HCT116 (cell line): ENCODE measurements around the gene PLEKHN1. TPM values are rescaled to one million over a fixed set of nuclear protein-coding genes. Genes with fewer than 3 reads are reported as not detected.

Experiments
- ATAC-seq: fragments of 200-7000 bp; cut with Tn5 transposase; 2 replicates; pipeline ENCODE4 v1.9.1; 2020; ENCODE audit warnings: mild to moderate bottlenecking, moderate library complexity
- BruUV-seq: library from RNA; stranded (reverse); fragments of 400-500 nt; replicated peaks from 2 replicates; lab custom pipeline; 2021; lab: Mats Ljungman, UMichigan
- CTCF ChIA-PET: fragments of 300-600 bp; sonication (Branson Sonifier 250); formaldehyde crosslinking; loops from one replicate; lab custom pipeline; 2021; ENCODE audit warnings: antibody characterized with exemption; lab: Charles Lee
- POLR2A ChIA-PET: fragments of 300-600, 350-600 bp; sonication (Branson Sonifier 250); formaldehyde crosslinking; loops from one replicate; lab custom pipeline; 2021; ENCODE audit warnings: antibody characterized with exemption; lab: Charles Lee
- RAD21 ChIA-PET, 2 experiments: fragments of 300-600 bp; sonication (Branson Sonifier 250); formaldehyde crosslinking; loops; one replicate each; lab custom pipeline; 2023; ENCODE audit warnings: low total read pairs in 2 of 2; ENCODE audit not compliant: uncharacterized antibody in 2 of 2, unreplicated experiment in 2 of 2, low non-redundant PET in 1 of 2; lab: Charles Lee
- DNase-seq: peaks from one replicate; pipeline ENCODE4 v3.0.0-alpha.2; 2010; ENCODE audit warnings: low read depth, low spot score
- H2AFZ ChIP-seq: fragments of 200-600 bp; shearing (Covaris generic), sonication (generic); 2 replicates; pipeline ENCODE4 v1.6.1; 2017; ENCODE audit warnings: low read depth, mixed run types, mixed read lengths, antibody characterized with exemption, low read length; ENCODE audit not compliant: poor library complexity, severe bottlenecking
- H3K27ac ChIP-seq: 2 replicates; pipeline ENCODE4 v1.5.1; 2012; ENCODE audit warnings: low read depth, low read length
- H3K27me3 ChIP-seq: fragments of 200-600 bp; sonication (generic); 2 replicates; pipeline ENCODE4 v1.6.1; 2016; ENCODE audit warnings: mixed run types, low read length, mixed read lengths; ENCODE audit not compliant: insufficient read depth
- H3K36me3 ChIP-seq, 2 experiments: fragments of 200-500 bp in 1 of 2; fragments of 200-600 bp in 1 of 2; sonication (Bioruptor generic) in 1 of 2; sonication (generic) in 1 of 2; 2 replicates each; pipeline versions ENCODE4 v1.5.1 to v1.6.1; 2014 to 2016; ENCODE audit warnings: low read length in 2 of 2, inconsistent platforms in 1 of 2, mixed read lengths in 1 of 2, mixed run types in 1 of 2; ENCODE audit not compliant: insufficient read depth in 2 of 2, control insufficient read depth in 1 of 2
- H3K4me1 ChIP-seq, 2 experiments: fragments of 200-600 bp in 1 of 2; sonication (generic) in 1 of 2; 2 replicates each; pipeline versions ENCODE4 v1.5.1 to v1.6.1; 2012 to 2017; ENCODE audit warnings: low read length in 2 of 2, inconsistent platforms in 1 of 2, mild to moderate bottlenecking in 1 of 2, mixed read lengths in 1 of 2, mixed run types in 1 of 2, moderate library complexity in 1 of 2; ENCODE audit not compliant: insufficient read depth in 2 of 2, control insufficient read depth in 1 of 2
- H3K4me2 ChIP-seq: fragments of 200-600 bp; sonication (generic); 2 replicates; pipeline ENCODE4 v1.6.1; 2017; ENCODE audit warnings: mixed run types, low read length, mixed read lengths
- H3K4me3 ChIP-seq, 2 experiments: fragments of 200-600 bp in 1 of 2; sonication (generic) in 1 of 2; replicated peaks in 1 of 2; 2 replicates each; pipeline ENCODE4 v1.5.1; 2011 to 2016; ENCODE audit warnings: low read length in 2 of 2, control low read depth in 1 of 2, low read depth in 1 of 2, mild to moderate bottlenecking in 1 of 2, mixed read lengths in 1 of 2, mixed run types in 1 of 2
- H3K79me2 ChIP-seq: fragments of 200-600 bp; sonication (generic); 2 replicates; pipeline ENCODE4 v1.6.1; 2017; ENCODE audit warnings: mild to moderate bottlenecking, mixed run types, low read length, moderate library complexity, mixed read lengths; ENCODE audit not compliant: insufficient read depth
- H3K9ac ChIP-seq: fragments of 200-600 bp; sonication (generic); 2 replicates; pipeline ENCODE4 v1.6.1; 2016; ENCODE audit warnings: low read length, mixed read lengths
- H3K9me2 ChIP-seq: fragments of 200-600 bp; sonication (generic), shearing (Covaris generic); 2 replicates; pipeline ENCODE4 v1.6.1; 2017; ENCODE audit warnings: mixed run types, mild to moderate bottlenecking, moderate library complexity; ENCODE audit not compliant: insufficient read depth
- H3K9me3 ChIP-seq, 2 experiments: fragments of 200-500 bp in 1 of 2; fragments of 200-600 bp in 1 of 2; sonication (Bioruptor generic) in 1 of 2; sonication (generic) in 1 of 2; 2 replicates each; pipeline ENCODE4 v1.6.1; 2014 to 2017; ENCODE audit warnings: low read length in 2 of 2, mixed read lengths in 2 of 2, inconsistent platforms in 1 of 2, low read depth in 1 of 2, mild to moderate bottlenecking in 1 of 2, mixed run types in 1 of 2, moderate library complexity in 1 of 2; ENCODE audit not compliant: control insufficient read depth in 1 of 2, insufficient read depth in 1 of 2
- H4K20me1 ChIP-seq: fragments of 200-600 bp; sonication (generic), shearing (Covaris generic); 2 replicates; pipeline ENCODE4 v1.6.1; 2017; ENCODE audit warnings: mixed run types, mild to moderate bottlenecking, moderate library complexity; ENCODE audit not compliant: insufficient read depth
- EGR1 ChIP-seq: IDR thresholded peaks from 2 replicates; pipeline ENCODE4 v1.6.1; 2012; ENCODE audit warnings: low read depth
- FOSL1 ChIP-seq: IDR thresholded peaks from 2 replicates; pipeline ENCODE4 v1.6.1; 2012; ENCODE audit warnings: low read depth
- POLR2AphosphoS5 ChIP-seq: IDR thresholded peaks from 2 replicates; pipeline ENCODE4 v1.6.1; 2011; ENCODE audit warnings: mild to moderate bottlenecking, low read depth, low read length, moderate library complexity
- SIN3A ChIP-seq: IDR thresholded peaks from 2 replicates; pipeline ENCODE4 v1.6.1; 2012; ENCODE audit warnings: low read depth
- ZNF274 ChIP-seq: fragments of 200-500 bp; sonication (Bioruptor generic); IDR thresholded peaks from 2 replicates; pipeline ENCODE4 v1.6.1; 2014; ENCODE audit warnings: mild to moderate bottlenecking, low read depth, low read length, inconsistent platforms
- intact Hi-C: fragments of 100-400 bp; cut with micrococcal nuclease; formaldehyde crosslinking; loops from 2 replicates; pipeline ENCODE4 v1.10.0; 2022
- total RNA-seq: library from RNA; stranded (reverse); gene quantifications from one replicate; pipeline ENCODE4 v1.2.1, GENCODE V29; 2021; ENCODE audit not compliant: unreplicated experiment
- TF ChIP-seq, protein P1 (sequence below), 3 experiments: fragments of 200-600 bp in 1 of 3; sonication (generic) in 1 of 3; IDR thresholded peaks in 2 of 3; conservative IDR thresholded peaks in 1 of 3; 2 replicates each; pipeline ENCODE4 v1.5.1; 2012 to 2017; ENCODE audit warnings: low read depth in 2 of 3, low read length in 2 of 3, antibody characterized with exemption in 1 of 3, borderline replicate concordance in 1 of 3, control low read depth in 1 of 3, mild to moderate bottlenecking in 1 of 3, mixed read lengths in 1 of 3, mixed run types in 1 of 3, moderate library complexity in 1 of 3; ENCODE audit not compliant: insufficient read depth in 1 of 3
- TF ChIP-seq, protein P2 (sequence below): IDR thresholded peaks from 2 replicates; pipeline ENCODE4 v1.6.1; 2012; ENCODE audit warnings: low read depth
- TF ChIP-seq, protein P3 (sequence below): IDR thresholded peaks from 2 replicates; pipeline ENCODE4 v1.6.1; 2011; ENCODE audit warnings: mild to moderate bottlenecking, low read length, moderate library complexity; ENCODE audit not compliant: insufficient replicate concordance; ENCODE audit errors: extremely low read depth

The PLEKHN1 gene
- total RNA-seq, 1 experiment from 2014 or later = 11.6 TPM

DNA sequence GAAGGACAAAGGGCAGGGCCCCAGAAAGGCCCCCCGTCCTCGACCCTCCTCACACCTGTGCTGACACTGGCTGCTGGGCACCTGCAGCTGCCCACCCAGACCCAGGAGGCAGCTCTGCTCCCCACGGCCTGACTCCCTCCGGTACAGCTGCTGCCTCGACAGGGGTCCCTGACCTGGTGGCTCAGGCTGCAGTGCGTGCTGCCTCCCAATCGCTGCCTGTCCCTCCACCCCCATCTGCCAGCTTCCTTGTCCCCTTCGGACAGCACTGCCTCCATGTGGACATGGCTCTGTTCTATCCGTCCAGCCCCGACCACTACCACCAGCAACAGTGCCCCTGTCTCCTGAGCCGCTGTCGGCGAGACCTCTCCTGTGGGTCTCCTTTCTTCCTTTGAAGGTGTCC is 11.4 kb upstream of the PLEKHN1 start (continued):
- TF ChIP-seq, protein P1, sequence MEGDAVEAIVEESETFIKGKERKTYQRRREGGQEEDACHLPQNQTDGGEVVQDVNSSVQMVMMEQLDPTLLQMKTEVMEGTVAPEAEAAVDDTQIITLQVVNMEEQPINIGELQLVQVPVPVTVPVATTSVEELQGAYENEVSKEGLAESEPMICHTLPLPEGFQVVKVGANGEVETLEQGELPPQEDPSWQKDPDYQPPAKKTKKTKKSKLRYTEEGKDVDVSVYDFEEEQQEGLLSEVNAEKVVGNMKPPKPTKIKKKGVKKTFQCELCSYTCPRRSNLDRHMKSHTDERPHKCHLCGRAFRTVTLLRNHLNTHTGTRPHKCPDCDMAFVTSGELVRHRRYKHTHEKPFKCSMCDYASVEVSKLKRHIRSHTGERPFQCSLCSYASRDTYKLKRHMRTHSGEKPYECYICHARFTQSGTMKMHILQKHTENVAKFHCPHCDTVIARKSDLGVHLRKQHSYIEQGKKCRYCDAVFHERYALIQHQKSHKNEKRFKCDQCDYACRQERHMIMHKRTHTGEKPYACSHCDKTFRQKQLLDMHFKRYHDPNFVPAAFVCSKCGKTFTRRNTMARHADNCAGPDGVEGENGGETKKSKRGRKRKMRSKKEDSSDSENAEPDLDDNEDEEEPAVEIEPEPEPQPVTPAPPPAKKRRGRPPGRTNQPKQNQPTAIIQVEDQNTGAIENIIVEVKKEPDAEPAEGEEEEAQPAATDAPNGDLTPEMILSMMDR (IDR thresholded peaks at IDR 0.05 in 2 of 3, conservative IDR thresholded peaks at IDR 0.05 in 1 of 3; ENCODE audit: borderline replicate concordance in 1 of 3, insufficient read depth in 1 of 3, low read depth in 2 of 3, low read length in 2 of 3) = no peak
- no peak for TF ChIP-seq EGR1

DNA sequence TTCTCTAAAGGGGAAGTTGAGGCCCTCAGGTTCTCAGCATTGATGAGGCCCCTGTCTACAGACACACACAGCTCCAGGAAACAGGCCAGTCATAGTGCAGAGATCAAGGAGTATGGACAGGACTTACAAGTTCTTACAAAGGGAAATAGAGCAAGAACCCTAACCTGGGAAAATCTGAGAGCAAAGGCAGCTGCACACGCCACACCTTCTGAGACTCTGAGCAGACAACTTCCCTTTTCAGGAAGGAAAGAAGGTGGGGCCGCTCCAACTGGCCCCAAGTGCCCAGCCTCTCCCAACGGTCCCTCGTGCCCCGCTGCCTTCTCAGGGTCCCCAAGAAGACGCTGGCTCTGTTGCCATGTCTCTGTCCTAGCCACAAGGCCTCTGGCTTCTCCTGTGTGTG is 10.8 kb upstream of the PLEKHN1 start:
- Histone ChIP-seq H3K27me3 (no peaks in the 10 kb centered on the region), H3K36me3 (peaks cover 27 to 57% of the 10 kb centered on the region in 2 experiments), H3K27ac (no peak overlapping the region), H3K4me1 (peaks cover 6 to 9% of the 10 kb centered on the region in 2 experiments), H3K9ac (no peak overlapping the region), H4K20me1 (no peaks in the 10 kb centered on the region; the same call in 1 of the 2 replicates), H3K4me3 (no peak overlapping the region), H3K9me2 (no peaks in the 10 kb centered on the region), H3K4me2 (no peak overlapping the region), H2AFZ (no peak overlapping the region), H3K79me2 (peaks cover 63% of the 10 kb centered on the region), H3K9me3 (no peaks in the 10 kb centered on the region)
- TF ChIP-seq SIN3A (no peak), EGR1 (no peak), FOSL1 (no peak), ZNF274 (no peak), POLR2AphosphoS5 (no peak)
- TF ChIP-seq, protein P2, sequence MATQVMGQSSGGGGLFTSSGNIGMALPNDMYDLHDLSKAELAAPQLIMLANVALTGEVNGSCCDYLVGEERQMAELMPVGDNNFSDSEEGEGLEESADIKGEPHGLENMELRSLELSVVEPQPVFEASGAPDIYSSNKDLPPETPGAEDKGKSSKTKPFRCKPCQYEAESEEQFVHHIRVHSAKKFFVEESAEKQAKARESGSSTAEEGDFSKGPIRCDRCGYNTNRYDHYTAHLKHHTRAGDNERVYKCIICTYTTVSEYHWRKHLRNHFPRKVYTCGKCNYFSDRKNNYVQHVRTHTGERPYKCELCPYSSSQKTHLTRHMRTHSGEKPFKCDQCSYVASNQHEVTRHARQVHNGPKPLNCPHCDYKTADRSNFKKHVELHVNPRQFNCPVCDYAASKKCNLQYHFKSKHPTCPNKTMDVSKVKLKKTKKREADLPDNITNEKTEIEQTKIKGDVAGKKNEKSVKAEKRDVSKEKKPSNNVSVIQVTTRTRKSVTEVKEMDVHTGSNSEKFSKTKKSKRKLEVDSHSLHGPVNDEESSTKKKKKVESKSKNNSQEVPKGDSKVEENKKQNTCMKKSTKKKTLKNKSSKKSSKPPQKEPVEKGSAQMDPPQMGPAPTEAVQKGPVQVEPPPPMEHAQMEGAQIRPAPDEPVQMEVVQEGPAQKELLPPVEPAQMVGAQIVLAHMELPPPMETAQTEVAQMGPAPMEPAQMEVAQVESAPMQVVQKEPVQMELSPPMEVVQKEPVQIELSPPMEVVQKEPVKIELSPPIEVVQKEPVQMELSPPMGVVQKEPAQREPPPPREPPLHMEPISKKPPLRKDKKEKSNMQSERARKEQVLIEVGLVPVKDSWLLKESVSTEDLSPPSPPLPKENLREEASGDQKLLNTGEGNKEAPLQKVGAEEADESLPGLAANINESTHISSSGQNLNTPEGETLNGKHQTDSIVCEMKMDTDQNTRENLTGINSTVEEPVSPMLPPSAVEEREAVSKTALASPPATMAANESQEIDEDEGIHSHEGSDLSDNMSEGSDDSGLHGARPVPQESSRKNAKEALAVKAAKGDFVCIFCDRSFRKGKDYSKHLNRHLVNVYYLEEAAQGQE = no peak
- TF ChIP-seq, protein P3, sequence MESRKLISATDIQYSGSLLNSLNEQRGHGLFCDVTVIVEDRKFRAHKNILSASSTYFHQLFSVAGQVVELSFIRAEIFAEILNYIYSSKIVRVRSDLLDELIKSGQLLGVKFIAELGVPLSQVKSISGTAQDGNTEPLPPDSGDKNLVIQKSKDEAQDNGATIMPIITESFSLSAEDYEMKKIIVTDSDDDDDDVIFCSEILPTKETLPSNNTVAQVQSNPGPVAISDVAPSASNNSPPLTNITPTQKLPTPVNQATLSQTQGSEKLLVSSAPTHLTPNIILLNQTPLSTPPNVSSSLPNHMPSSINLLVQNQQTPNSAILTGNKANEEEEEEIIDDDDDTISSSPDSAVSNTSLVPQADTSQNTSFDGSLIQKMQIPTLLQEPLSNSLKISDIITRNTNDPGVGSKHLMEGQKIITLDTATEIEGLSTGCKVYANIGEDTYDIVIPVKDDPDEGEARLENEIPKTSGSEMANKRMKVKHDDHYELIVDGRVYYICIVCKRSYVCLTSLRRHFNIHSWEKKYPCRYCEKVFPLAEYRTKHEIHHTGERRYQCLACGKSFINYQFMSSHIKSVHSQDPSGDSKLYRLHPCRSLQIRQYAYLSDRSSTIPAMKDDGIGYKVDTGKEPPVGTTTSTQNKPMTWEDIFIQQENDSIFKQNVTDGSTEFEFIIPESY = no peak
- TF ChIP-seq, protein P1 (IDR thresholded peaks at IDR 0.05 in 2 of 3, conservative IDR thresholded peaks at IDR 0.05 in 1 of 3; ENCODE audit: borderline replicate concordance in 1 of 3, insufficient read depth in 1 of 3, low read depth in 2 of 3, low read length in 2 of 3) = no peak
- POLR2A ChIA-PET = no interaction called here
- RAD21 ChIA-PET = no interaction called here
- DNase-seq (no peak), ATAC-seq (no peak)
- CTCF ChIA-PET = no interaction called here
- BruUV-seq = no TSS peak
- intact Hi-C loops = no loop called here
